Muscle of leg (tissue), 11 donors: ENCODE data around the gene CDC14B. TPM values are rescaled to one million over a fixed set of nuclear protein-coding genes. Genes with fewer than 3 reads are reported as not detected.
A peak's percentile ranks its signal among the peaks of the same experiment; 100 is the strongest.
"Not testable (repeated sequence)": the region's sequence is repeated elsewhere in the genome, so short reads cannot be mapped to it uniquely, and the experiment has no call there.

Experiments used
- DNase-seq: peaks from one replicate; pipeline ENCODE4 v3.0.0; 2013
- H3K27ac ChIP-seq: one replicate; pipeline ENCODE4 v1.5.1; 2013; ENCODE audit warnings: mild to moderate bottlenecking, low read length, control low read depth
- H3K27me3 ChIP-seq: one replicate; pipeline ENCODE4 v1.6.1; 2013; ENCODE audit warnings: low read length; ENCODE audit not compliant: control insufficient read depth, insufficient read depth
- H3K36me3 ChIP-seq: one replicate; pipeline ENCODE4 v1.6.1; 2013; ENCODE audit warnings: low read length; ENCODE audit not compliant: control insufficient read depth, insufficient read depth
- H3K4me1 ChIP-seq: one replicate; pipeline ENCODE4 v1.6.1; 2013; ENCODE audit warnings: low read length; ENCODE audit not compliant: control insufficient read depth, insufficient read depth
- H3K4me3 ChIP-seq: one replicate; pipeline ENCODE4 v1.5.1; 2013; ENCODE audit warnings: low read length, control low read depth
- H3K9me3 ChIP-seq: replicated peaks from 2 replicates; pipeline ENCODE4 v1.6.1; 2013; ENCODE audit warnings: low read depth, low read length; ENCODE audit not compliant: control insufficient read depth
- WGBS: methylation state at CpG from one replicate; pipeline ENCODE4 v1.1.5; 2013; ENCODE audit warnings: missing lambda C conversion rate; ENCODE audit not compliant: insufficient coverage; 5-methylcytosine and 5-hydroxymethylcytosine counted together
- polyA plus RNA-seq, 8 donors: library from polyadenylated mRNA; unstranded; fragments of 120-200 nt; gene quantifications; one replicate each; pipeline versions ENCODE4 v1.2.1 to v1.2.3, GENCODE V29; 2013; ENCODE audit warnings: inconsistent platforms in 1 of 8, low replicate concordance in 1 of 8; ENCODE audit not compliant: insufficient read length in 8 of 8, insufficient read depth in 1 of 8
- total RNA-seq: library from RNA; stranded (reverse); fragments of 120-200 nt; gene quantifications from one replicate; pipeline ENCODE4 v1.2.4, GENCODE V29; 2013

CDC14B gene
- total and polyA plus RNA-seq, 9 donors = 12.9 to 19.0 (median 14.7) TPM

- Histone ChIP-seq H3K27me3 (no peaks in the 10 kb centered on the region), H3K9me3 (no peaks in the 10 kb centered on the region), H3K36me3 (no peaks in the 10 kb centered on the region), H3K27ac (no peak overlapping the region), H3K4me1 (no peaks in the 10 kb centered on the region), H3K4me3 (no peak overlapping the region)
- no peak for DNase-seq
- WGBS = 100% methylated on average over 1 of the region's 5 CpGs
Observed at GRCh38 chr9:96596601-96597111, 23.0 kb downstream of the CDC14B start.

GRCh38 chr9:96587338-96588315 lies 32.0 kb downstream of the CDC14B start:
- H3K4me3 ChIP-seq = no peak overlapping the region
- no peak for DNase-seq
- H3K4me1 ChIP-seq = no peaks in the 10 kb centered on the region
- 48% methylated on average over 2 of the region's 12 CpGs for WGBS
- no peaks in the 10 kb centered on the region for H3K36me3 ChIP-seq
- H3K27ac ChIP-seq = no peak overlapping the region
- H3K9me3 ChIP-seq = no peaks in the 10 kb centered on the region
- H3K27me3 ChIP-seq = peaks cover 2% of the 10 kb centered on the region

DNA sequence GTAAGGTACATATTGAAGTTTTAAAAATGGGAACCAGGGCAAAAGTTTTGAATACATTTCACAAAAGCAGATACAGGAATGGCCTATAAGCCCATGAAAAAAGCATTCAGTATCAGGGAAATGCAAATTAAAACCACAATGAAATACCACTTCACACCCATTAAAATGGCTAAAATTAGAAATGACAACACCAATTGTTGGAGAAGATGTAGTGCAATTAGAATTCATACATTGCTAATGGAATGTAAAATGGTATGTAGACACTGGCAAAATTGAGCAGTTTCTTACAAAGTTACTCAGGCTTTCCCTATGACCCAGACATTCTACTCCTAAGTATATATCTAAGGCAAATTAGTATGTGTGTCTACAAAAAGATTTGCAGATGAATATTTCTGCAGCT lies 34.2 kb downstream of the CDC14B start:
- H3K27ac ChIP-seq = no peak overlapping the region
- no peak overlapping the region for H3K4me3 ChIP-seq
- no peaks in the 10 kb centered on the region for H3K4me1 ChIP-seq
- no peak for DNase-seq
- no peaks in the 10 kb centered on the region for H3K9me3 ChIP-seq
- H3K36me3 ChIP-seq = no peaks in the 10 kb centered on the region
- H3K27me3 ChIP-seq = peaks cover 2% of the 10 kb centered on the region

DNA sequence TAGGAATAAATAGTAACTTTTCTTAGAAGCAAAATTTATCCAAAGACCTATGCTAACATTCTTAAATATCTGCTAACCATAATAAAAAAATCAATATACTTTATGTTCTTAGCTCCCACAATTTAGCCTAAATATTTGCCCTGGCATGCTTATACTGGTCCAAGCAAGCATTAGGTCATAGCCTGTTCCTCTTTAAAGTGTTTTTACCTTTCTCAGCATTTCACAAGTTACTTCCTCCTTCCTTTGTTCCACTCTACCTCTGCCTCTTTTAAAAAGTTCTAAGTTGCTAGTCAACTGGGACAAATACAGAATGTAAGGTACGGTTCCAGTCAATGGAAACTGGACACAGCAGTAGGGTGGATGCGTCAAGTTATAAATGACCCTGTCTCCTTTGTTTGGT lies 37.4 kb downstream of the CDC14B start:
- not testable (repeated sequence) for H3K9me3 ChIP-seq, DNase-seq, H3K4me3 ChIP-seq, H3K36me3 ChIP-seq, H3K4me1 ChIP-seq, H3K27me3 ChIP-seq, H3K27ac ChIP-seq
- WGBS = 73% methylated on average over 2 of the region's 2 CpGs

- Histone ChIP-seq H3K27me3 (no peaks in the 10 kb centered on the region), H3K36me3 (no peaks in the 10 kb centered on the region), H3K9me3 (no peaks in the 10 kb centered on the region), H3K4me3 (no peak overlapping the region), H3K27ac (no peak overlapping the region), H3K4me1 (no peaks in the 10 kb centered on the region)
- DNase-seq = no peak
- 86% methylated on average over 2 of the region's 6 CpGs for WGBS
Observed at GRCh38 chr9:96581786-96582185, 37.9 kb downstream of the CDC14B start.

- Histone ChIP-seq H3K36me3 (no peaks in the 10 kb centered on the region), H3K27ac (no peak overlapping the region), H3K4me1 (no peaks in the 10 kb centered on the region), H3K27me3 (no peaks in the 10 kb centered on the region), H3K9me3 (no peaks in the 10 kb centered on the region), H3K4me3 (no peak overlapping the region)
- DNase-seq = no peak
- no CpG with 5 or more reads among the region's 4 CpGs for WGBS
Observed at GRCh38 chr9:96581301-96581700, 38.3 kb downstream of the CDC14B start.

- Histone ChIP-seq H3K27me3 (no peaks in the 10 kb centered on the region), H3K4me3 (no peak overlapping the region), H3K4me1 (no peaks in the 10 kb centered on the region), H3K9me3 (no peaks in the 10 kb centered on the region), H3K27ac (no peak overlapping the region), H3K36me3 (no peaks in the 10 kb centered on the region)
- WGBS = 100% methylated on average over 1 of the region's 8 CpGs
- no peak for DNase-seq
Observed at GRCh38 chr9:96574931-96575351, 44.7 kb downstream of the CDC14B start.

DNA sequence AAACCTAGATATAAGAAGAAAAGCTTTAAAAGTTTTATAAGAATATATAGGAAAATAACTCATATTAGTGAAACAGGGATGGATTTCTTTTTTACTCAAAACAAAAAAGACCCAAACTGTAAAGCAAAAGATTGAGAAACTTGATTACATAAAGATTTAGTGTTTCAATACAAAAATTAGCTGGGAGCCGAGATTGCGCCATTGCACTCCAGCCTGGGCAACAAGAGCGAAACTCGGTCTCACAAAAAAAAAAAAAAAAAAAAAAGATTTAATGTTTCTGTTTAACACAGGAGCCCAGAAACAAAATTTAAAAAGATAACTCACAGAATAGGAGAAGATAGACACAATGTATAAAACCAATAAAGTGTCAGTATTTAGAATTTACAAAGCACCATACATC lies 45.2 kb downstream of the CDC14B start:
- Histone ChIP-seq H3K4me1 (no peaks in the 10 kb centered on the region), H3K36me3 (no peaks in the 10 kb centered on the region), H3K27ac (no peak overlapping the region), H3K27me3 (no peaks in the 10 kb centered on the region), H3K9me3 (no peaks in the 10 kb centered on the region), H3K4me3 (no peak overlapping the region)
- no peak for DNase-seq
- no CpG with 5 or more reads among the region's 4 CpGs for WGBS

DNA sequence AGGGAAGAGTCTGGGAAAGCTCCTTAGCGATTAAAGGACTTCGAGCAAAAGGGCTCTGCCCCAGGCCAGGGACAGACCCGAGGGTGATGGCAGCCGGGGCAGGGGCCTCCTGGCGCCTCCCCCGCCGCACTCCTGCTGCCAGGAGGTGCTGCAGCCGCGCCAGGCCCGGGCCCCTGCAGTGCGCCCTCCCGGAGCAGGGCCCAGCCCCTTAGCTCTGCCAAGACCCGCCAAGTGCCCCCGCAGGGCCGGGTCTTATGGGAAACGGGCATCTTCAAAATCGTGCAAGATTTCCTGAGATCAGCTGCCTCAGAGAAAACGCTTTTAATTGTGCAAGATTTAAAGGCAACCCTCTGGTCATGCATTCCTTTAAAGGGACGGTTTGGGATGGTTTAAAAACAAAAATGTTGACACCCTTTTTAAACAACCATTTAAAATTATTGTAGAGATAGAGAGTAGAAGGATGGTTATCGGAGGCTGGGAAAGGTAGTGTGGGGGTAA lies 52.4 kb downstream of the CDC14B start:
- Histone ChIP-seq H3K4me1 (peaks cover 9% of the 10 kb centered on the region), H3K27me3 (peaks cover 9% of the 10 kb centered on the region), H3K4me3 (peak overlapping the region; percentile 82), H3K36me3 (no peaks in the 10 kb centered on the region), H3K9me3 (no peaks in the 10 kb centered on the region), H3K27ac (peak overlapping the region; percentile 86)
- DNase-seq = no peak
- WGBS = 1% methylated on average over 14 of the region's 20 CpGs

DNA sequence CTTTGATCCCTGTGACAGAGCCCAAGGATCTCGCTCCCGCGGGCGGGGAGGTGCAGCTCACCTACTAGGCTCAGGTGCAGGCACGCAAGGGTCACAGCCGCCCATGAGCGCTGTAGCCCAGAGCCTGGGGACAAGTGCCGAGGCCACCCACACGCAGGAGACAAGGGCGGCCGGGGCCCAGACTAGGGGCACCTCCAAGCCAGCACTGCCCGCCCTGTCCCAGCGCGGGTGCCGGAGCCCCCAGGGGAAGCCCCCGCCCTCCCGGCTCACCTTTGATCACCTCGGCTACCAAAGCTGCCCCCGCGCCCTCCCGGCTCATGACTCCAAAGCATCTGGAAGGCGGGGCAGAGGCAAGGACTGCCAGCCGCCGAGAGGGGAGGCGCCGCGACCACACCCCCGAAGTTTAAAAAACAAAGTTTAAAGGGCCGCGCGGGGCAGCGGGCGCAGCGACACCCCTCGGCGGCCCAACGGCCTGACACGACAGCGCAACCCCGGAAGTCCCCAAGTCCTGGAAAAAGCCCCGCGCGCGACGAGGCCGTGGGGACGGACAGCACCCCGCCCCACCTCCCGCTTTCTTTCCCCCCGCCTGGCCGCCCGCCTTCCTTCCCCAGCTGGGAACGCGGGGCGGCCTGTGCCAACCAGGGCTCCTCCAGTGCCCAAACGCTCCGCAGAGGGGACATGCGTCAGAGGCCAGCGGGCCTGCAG lies 53.0 kb downstream of the CDC14B start:
- Histone ChIP-seq H3K4me3 (peak overlapping the region; percentile 82), H3K4me1 (peaks cover 9% of the 10 kb centered on the region), H3K27me3 (peaks cover 9% of the 10 kb centered on the region), H3K27ac (peak overlapping the region; percentile 86), H3K9me3 (no peaks in the 10 kb centered on the region), H3K36me3 (no peaks in the 10 kb centered on the region)
- peak; percentile 78 for DNase-seq
- WGBS = under 1% methylated on average over 59 of the region's 59 CpGs
